Upper lobe of left lung (tissue), 6 donors: Measurements from ENCODE around the gene FYB1. TPM values are rescaled to one million over a fixed set of nuclear protein-coding genes. Genes with fewer than 3 reads are reported as not detected.

Source experiments
- ATAC-seq, 2 donors: fragments of 200-7000 bp; cut with Tn5 transposase; one replicate each; pipeline ENCODE4 v1.9.1; 2022; ENCODE audit warnings: mild to moderate bottlenecking in 2 of 2, moderate library complexity in 2 of 2; ENCODE audit not compliant: low FRiP score in 2 of 2
- DNase-seq, 2 donors: peaks; one replicate each; pipeline ENCODE4 v3.0.0-alpha.2; 2019 to 2020
- H3K27ac ChIP-seq, 4 donors: fragments of 200-600 bp; sonication (generic); one replicate each; pipeline ENCODE4 v1.5.1; 2016 to 2019
- H3K27me3 ChIP-seq, 4 donors: fragments of 200-600 bp; sonication (generic); one replicate each; pipeline ENCODE4 v1.5.1; 2017 to 2019
- H3K36me3 ChIP-seq, 4 donors: fragments of 200-600 bp; sonication (generic); one replicate each; pipeline ENCODE4 v1.5.1; 2016 to 2019
- H3K4me1 ChIP-seq, 4 donors: fragments of 200-600 bp; sonication (generic); one replicate each; pipeline ENCODE4 v1.5.1; 2018 to 2019
- H3K4me3 ChIP-seq, 4 donors: fragments of 200-600 bp; sonication (generic); one replicate each; pipeline ENCODE4 v1.5.1; 2017 to 2019; ENCODE audit warnings: mild to moderate bottlenecking in 2 of 4, moderate library complexity in 1 of 4
- H3K9me3 ChIP-seq, 4 donors: fragments of 200-600 bp; sonication (generic); one replicate each; pipeline ENCODE4 v1.5.1; 2018 to 2019
- CTCF ChIP-seq, 6 experiments: fragments of 450-650 bp in 4 of 6; fragments of 200-600 bp in 2 of 6; sonication (generic) in 2 of 6; IDR thresholded peaks; one replicate each; pipeline ENCODE4 v1.5.1; 2016 to 2019; ENCODE audit warnings: antibody characterized with exemption in 6 of 6
- EP300 ChIP-seq, 4 donors: sonication (generic); formaldehyde crosslinking; IDR thresholded peaks; one replicate each; pipeline ENCODE4 v1.5.1; 2017; ENCODE audit warnings: antibody characterized with exemption in 4 of 4, control low read depth in 2 of 4
- POLR2A ChIP-seq, 4 donors: fragments of 450-650 bp; IDR thresholded peaks; one replicate each; pipeline ENCODE4 v1.5.1; 2016 to 2017; ENCODE audit warnings: antibody characterized with exemption in 4 of 4, mild to moderate bottlenecking in 2 of 4
- POLR2AphosphoS5 ChIP-seq, 2 donors: sonication (generic); formaldehyde crosslinking; IDR thresholded peaks; one replicate each; pipeline ENCODE4 v1.5.1; 2017; ENCODE audit warnings: antibody characterized with exemption in 2 of 2
- WGBS, 2 donors: methylation state at CpG; one replicate each; pipeline ENCODE4 v1.1.5; 2017 to 2018; 5-methylcytosine and 5-hydroxymethylcytosine counted together
- total RNA-seq, 6 donors: library from RNA; depleted of rRNA in 4 of 6; stranded (reverse); fragments of >200 nt in 4 of 6; gene quantifications; one replicate each; pipeline versions ENCODE4 v1.1.0 to v1.2.1, GENCODE V29; 2016 to 2021
- donor health status: DM: no; HTN: no; CAD: no; lungs with moderate emphysema.
- donor health status: DM: no; HTN: yes; CAD: no; lungs with severe emphysema.

Gene FYB1
- total RNA-seq, 6 donors from 2014 or later = 24.0 to 97.4 (median 42.5) TPM

- WGBS, 2 donors = 89% methylated on average over 3 of the region's 3 CpGs
- ATAC-seq = no peak
- H3K4me1 ChIP-seq = peaks cover 0 to 9% (median 0%) of the 10 kb centered on the region in 4 donors
Measured at GRCh38 chr5:39116344-39117170, 102.8 kb downstream of the FYB1 start.

GRCh38 chr5:39115644-39116343 lies 103.6 kb downstream of the FYB1 start:
- H3K27ac ChIP-seq = no peak overlapping the region
- no peak for TF ChIP-seq CTCF (IDR thresholded peaks at IDR 0.05)
- no peak for TF ChIP-seq POLR2AphosphoS5 (IDR thresholded peaks at IDR 0.05)
- TF ChIP-seq POLR2A (IDR thresholded peaks at IDR 0.05) = no peak
- no peak for TF ChIP-seq EP300 (IDR thresholded peaks at IDR 0.05)
- WGBS, 2 donors = 57 to 61% methylated on average over 5 of the region's 5 CpGs
- no peak for DNase-seq
- no peaks in the 10 kb centered on the region for H3K27me3 ChIP-seq
- H3K9me3 ChIP-seq = no peaks in the 10 kb centered on the region
- no peak for ATAC-seq
- no peak overlapping the region for H3K4me3 ChIP-seq
- peaks cover 0 to 9% (median 0%) of the 10 kb centered on the region in 4 donors for H3K4me1 ChIP-seq
- H3K36me3 ChIP-seq = peaks cover 0 to 6% (median 0%) of the 10 kb centered on the region in 4 donors

More at GRCh38 chr5:39116344-39117170, 102.8 kb downstream of the FYB1 start:
- H3K9me3 ChIP-seq = no peaks in the 10 kb centered on the region
- no peak overlapping the region for H3K4me3 ChIP-seq
- no peak overlapping the region for H3K27ac ChIP-seq
- TF ChIP-seq POLR2A (IDR thresholded peaks at IDR 0.05) (no peak), CTCF (IDR thresholded peaks at IDR 0.05) (no peak), EP300 (IDR thresholded peaks at IDR 0.05) (no peak), POLR2AphosphoS5 (IDR thresholded peaks at IDR 0.05) (no peak)
- no peaks in the 10 kb centered on the region for H3K27me3 ChIP-seq
- DNase-seq = no peak
- peaks cover 0 to 6% (median 0%) of the 10 kb centered on the region in 4 donors for H3K36me3 ChIP-seq

- H3K36me3 ChIP-seq = peaks cover 0 to 6% (median 0%) of the 10 kb centered on the region in 4 donors
Measured at GRCh38 chr5:39114155-39114554, 105.2 kb downstream of the FYB1 start.

GRCh38 chr5:39113354-39113953 lies 105.9 kb downstream of the FYB1 start:
- no peak for DNase-seq
- TF ChIP-seq POLR2AphosphoS5 (IDR thresholded peaks at IDR 0.05) (no peak), POLR2A (IDR thresholded peaks at IDR 0.05) (no peak), CTCF (IDR thresholded peaks at IDR 0.05) (no peak), EP300 (IDR thresholded peaks at IDR 0.05) (no peak)
- 86 to 87% methylated on average over 4 of the region's 4 CpGs for WGBS, 2 donors
- H3K27me3 ChIP-seq = no peaks in the 10 kb centered on the region
- H3K27ac ChIP-seq = no peak overlapping the region
- H3K36me3 ChIP-seq = peaks cover 0 to 5% (median 0%) of the 10 kb centered on the region in 4 donors
- ATAC-seq = no peak
- no peaks in the 10 kb centered on the region for H3K9me3 ChIP-seq
- peaks cover 0 to 9% (median 0%) of the 10 kb centered on the region in 4 donors for H3K4me1 ChIP-seq
- no peak overlapping the region for H3K4me3 ChIP-seq

More at GRCh38 chr5:39114155-39114554, 105.2 kb downstream of the FYB1 start:
- Histone ChIP-seq H3K27ac (no peak overlapping the region), H3K4me3 (no peak overlapping the region), H3K4me1 (peaks cover 0 to 9% (median 0%) of the 10 kb centered on the region in 4 donors), H3K9me3 (no peaks in the 10 kb centered on the region), H3K27me3 (no peaks in the 10 kb centered on the region)
- TF ChIP-seq EP300 (IDR thresholded peaks at IDR 0.05) (no peak), CTCF (IDR thresholded peaks at IDR 0.05) (no peak), POLR2AphosphoS5 (IDR thresholded peaks at IDR 0.05) (no peak), POLR2A (IDR thresholded peaks at IDR 0.05) (no peak)
- 89 to 98% methylated on average over 4 of the region's 4 CpGs for WGBS, 2 donors
- DNase-seq (no peak), ATAC-seq (no peak)
